Fibroblast of pulmonary artery (primary cell): ENCODE results near the gene RPL29.

ENCODE experiments used
- DNase-seq: peaks from one replicate; pipeline ENCODE4 v3.0.0-alpha.2; 2010; ENCODE audit warnings: low read depth
- H3K4me3 ChIP-seq: replicated peaks from 2 replicates; pipeline ENCODE4 v1.5.1; 2011; ENCODE audit warnings: low read depth, mild to moderate bottlenecking, control low read depth, low read length, moderate library complexity
- CTCF ChIP-seq: IDR thresholded peaks from 2 replicates; pipeline ENCODE4 v1.5.1; 2011; ENCODE audit warnings: mild to moderate bottlenecking, control low read depth, low read length, inconsistent platforms; ENCODE audit errors: missing control alignments

Gene RPL29

GRCh38 chr3:51966922-51967383 lies 28.7 kb downstream of the RPL29 start:
- H3K4me3 ChIP-seq: peak overlapping the region; percentile 67
- no peak for DNase-seq
- no peak for TF ChIP-seq CTCF

- no peak for DNase-seq
- peak overlapping the region; percentile 67 for H3K4me3 ChIP-seq
- no peak for TF ChIP-seq CTCF
Measured at GRCh38 chr3:51966486-51966885, 29.2 kb downstream of the RPL29 start.

GRCh38 chr3:51966016-51966415 lies 29.7 kb downstream of the RPL29 start:
- no peak for DNase-seq
- no peak for TF ChIP-seq CTCF
- H3K4me3 ChIP-seq: no peak overlapping the region

- DNase-seq: no peak
- no peak for TF ChIP-seq CTCF
- no peak overlapping the region for H3K4me3 ChIP-seq
Measured at GRCh38 chr3:51964521-51964920, 31.2 kb downstream of the RPL29 start.

- no peak for DNase-seq
- TF ChIP-seq CTCF: no peak
- no peak overlapping the region for H3K4me3 ChIP-seq
Measured at GRCh38 chr3:51963951-51964451, 31.7 kb downstream of the RPL29 start.

- H3K4me3 ChIP-seq: no peak overlapping the region
- DNase-seq: no peak
- TF ChIP-seq CTCF: no peak
Measured at GRCh38 chr3:51962854-51963530, 32.7 kb downstream of the RPL29 start.
